Activated naive CD8-positive, alpha-beta T cell treated with anti-CD3 and anti-CD28 coated beads, Interleukin-2, amount 50 U/mL, for 24 hours (primary cell): ENCODE data around the gene NCOR2.

ENCODE experiments used
- ATAC-seq: fragments of 150-1000 bp; cut with Tn5 transposase; one replicate; pipeline ENCODE4 v1.10.0; 2021
- DNase-seq: peaks from one replicate; pipeline ENCODE4 v3.0.0; 2021
- H3K27ac Mint-ChIP-seq: one replicate; pipeline ENCODE4 v1.8.0; 2021; ENCODE audit warnings: mild to moderate bottlenecking, mixed read lengths
- H3K27me3 Mint-ChIP-seq: one replicate; pipeline ENCODE4 v1.8.0; 2021; ENCODE audit warnings: mixed read lengths
- H3K36me3 Mint-ChIP-seq: one replicate; pipeline ENCODE4 v1.8.0; 2021; ENCODE audit warnings: low read depth, mixed read lengths
- H3K4me1 Mint-ChIP-seq: one replicate; pipeline ENCODE4 v1.8.0; 2021; ENCODE audit warnings: mixed read lengths
- H3K4me3 Mint-ChIP-seq: one replicate; pipeline ENCODE4 v1.8.0; 2021; ENCODE audit warnings: mild to moderate bottlenecking, moderate library complexity, mixed read lengths
- H3K9me3 Mint-ChIP-seq: one replicate; pipeline ENCODE4 v1.8.0; 2021; ENCODE audit warnings: mixed read lengths

Gene NCOR2

DNA sequence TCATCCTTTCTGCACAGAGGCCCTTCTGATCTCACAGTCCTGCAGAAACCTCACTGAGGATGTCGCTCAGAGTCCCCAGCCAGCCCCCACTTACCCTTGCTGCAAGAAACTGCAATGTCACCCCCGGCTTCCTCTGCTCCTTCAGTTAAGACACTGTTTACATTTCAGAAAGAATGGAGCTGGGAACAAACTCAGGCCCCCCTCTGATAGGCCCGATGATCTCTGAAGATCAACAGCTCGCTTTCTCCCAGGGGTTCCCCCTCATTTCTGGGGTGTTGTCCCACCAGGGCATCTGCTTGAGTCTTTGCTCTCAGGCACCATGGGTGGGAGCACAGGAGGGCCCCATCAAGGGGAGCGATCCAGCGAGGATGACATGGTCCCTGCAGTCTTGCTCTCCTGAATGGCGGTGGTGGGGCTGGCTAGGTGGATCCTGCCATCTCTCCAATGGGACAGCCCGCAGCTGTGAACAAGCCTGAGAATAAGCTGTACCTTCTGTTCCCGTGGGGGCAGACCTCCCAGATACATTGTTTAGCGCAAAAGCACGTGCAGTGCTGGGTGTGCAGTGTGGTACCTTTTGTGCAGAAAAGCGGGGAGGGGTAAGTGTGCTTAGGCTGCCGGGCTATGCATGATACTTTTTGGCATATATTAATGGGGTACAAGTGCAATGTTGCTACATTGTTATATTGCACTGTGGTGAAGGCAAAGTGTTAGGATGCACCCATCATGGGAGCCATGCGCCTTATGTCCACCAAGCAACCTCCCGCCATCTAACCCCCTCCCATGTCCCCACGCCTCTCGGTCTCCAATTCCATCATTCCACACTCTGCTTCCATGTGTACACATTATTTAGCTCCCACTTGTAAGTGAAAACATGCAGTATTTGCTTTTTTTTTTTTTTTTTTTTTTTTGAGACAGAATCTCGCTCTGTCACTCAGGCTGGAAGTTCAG, 6.7 kb upstream of the NCOR2 start:
- Mint-ChIP-seq H3K9me3 (no peaks in the 10 kb centered on the region), H3K27ac (no peak overlapping the region), H3K4me3 (no peak overlapping the region), H3K4me1 (no peaks in the 10 kb centered on the region), H3K36me3 (no peaks in the 10 kb centered on the region), H3K27me3 (no peaks in the 10 kb centered on the region)
- ATAC-seq = no peak
- DNase-seq = no peak

DNA sequence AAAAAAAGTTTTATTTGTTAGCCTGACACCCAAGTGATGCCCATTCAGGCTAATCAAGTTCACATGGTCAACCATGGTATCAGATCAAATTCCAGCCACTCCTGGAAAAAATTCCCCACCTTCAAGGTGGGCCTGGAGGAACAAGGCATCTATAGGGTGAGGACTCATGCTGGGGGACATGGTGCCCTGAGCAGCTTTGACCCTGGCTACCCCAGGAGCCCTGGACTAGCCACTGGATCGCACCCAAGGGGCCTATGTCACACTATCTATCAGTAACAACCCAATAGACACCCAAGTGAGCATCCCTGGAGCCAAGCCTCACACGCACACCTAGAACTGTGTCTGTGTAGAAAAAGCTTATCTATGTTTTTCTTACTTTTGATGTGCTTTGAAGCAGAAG, 4.1 kb upstream of the NCOR2 start:
- ATAC-seq = no peak
- no peaks in the 10 kb centered on the region for H3K9me3 Mint-ChIP-seq
- no peak overlapping the region for H3K4me3 Mint-ChIP-seq
- no peaks in the 10 kb centered on the region for H3K27me3 Mint-ChIP-seq
- peaks cover 8% of the 10 kb centered on the region for H3K4me1 Mint-ChIP-seq
- no peak for DNase-seq
- no peaks in the 10 kb centered on the region for H3K36me3 Mint-ChIP-seq
- H3K27ac Mint-ChIP-seq = no peak overlapping the region

DNA sequence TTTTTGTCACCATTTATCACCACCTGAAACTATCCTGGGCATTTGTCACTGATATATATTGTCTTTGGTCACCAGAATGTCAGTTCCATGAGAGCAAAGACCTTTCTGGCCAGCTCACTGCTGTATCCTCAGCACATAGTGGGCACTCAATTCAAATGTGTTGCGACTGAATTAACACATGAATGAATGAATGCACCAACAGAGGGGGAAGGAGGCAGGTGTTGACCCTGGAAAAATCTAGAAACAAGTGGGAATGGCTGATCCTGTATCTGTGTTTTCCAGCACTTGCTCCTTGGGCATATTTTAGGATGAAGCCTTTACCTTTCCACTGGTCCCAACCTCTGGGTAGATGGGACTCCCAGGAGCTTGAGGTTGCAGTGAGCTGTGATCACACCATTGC, 3.4 kb upstream of the NCOR2 start:
- H3K9me3 Mint-ChIP-seq = no peaks in the 10 kb centered on the region
- H3K36me3 Mint-ChIP-seq = no peaks in the 10 kb centered on the region
- H3K27me3 Mint-ChIP-seq = no peaks in the 10 kb centered on the region
- DNase-seq (no peak), ATAC-seq (no peak)
- H3K27ac Mint-ChIP-seq = no peak overlapping the region
- peaks cover 8% of the 10 kb centered on the region for H3K4me1 Mint-ChIP-seq
- H3K4me3 Mint-ChIP-seq = no peak overlapping the region

DNA sequence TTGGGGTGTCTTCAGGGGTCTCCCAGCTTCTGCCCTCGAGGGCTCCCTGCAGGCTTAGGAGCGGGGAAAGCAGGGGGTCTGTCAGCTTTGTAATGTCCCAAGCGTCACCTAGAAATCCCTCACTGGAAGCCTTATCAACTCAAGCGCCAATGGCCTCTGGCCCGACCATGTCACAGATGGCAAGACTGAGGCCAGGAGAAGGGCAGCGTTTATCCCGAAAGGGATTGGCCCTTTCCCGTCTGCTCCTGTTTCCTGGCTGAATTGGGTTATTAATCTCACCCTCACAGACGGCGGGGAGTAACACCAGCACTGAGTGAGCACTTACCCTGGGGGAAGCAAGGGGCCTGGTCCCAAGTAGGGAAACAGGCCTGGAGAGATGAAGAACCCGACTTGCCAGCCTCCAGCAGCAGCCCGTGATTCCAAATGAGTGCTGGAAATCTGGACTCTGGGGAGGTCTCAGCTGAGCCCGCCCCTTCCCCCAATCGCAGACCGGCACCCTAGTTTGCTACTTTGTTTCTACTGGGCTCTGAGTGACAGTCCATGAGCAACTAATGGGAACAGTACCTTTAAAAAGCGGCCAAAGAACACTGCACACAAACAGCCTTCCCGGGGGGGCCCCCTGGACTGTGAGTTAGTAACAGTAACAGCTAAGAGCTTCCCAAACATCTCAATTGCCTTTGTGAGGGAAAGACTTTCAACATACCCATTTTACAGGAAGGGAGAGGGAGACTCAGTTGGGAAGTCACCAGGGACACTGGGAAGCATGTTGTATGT, 2.1 kb upstream of the NCOR2 start:
- H3K27ac Mint-ChIP-seq = no peak overlapping the region
- peaks cover 18% of the 10 kb centered on the region for H3K4me1 Mint-ChIP-seq
- no peaks in the 10 kb centered on the region for H3K27me3 Mint-ChIP-seq
- H3K4me3 Mint-ChIP-seq = no peak overlapping the region
- no peaks in the 10 kb centered on the region for H3K9me3 Mint-ChIP-seq
- DNase-seq (no peak), ATAC-seq (no peak)
- no peaks in the 10 kb centered on the region for H3K36me3 Mint-ChIP-seq

DNA sequence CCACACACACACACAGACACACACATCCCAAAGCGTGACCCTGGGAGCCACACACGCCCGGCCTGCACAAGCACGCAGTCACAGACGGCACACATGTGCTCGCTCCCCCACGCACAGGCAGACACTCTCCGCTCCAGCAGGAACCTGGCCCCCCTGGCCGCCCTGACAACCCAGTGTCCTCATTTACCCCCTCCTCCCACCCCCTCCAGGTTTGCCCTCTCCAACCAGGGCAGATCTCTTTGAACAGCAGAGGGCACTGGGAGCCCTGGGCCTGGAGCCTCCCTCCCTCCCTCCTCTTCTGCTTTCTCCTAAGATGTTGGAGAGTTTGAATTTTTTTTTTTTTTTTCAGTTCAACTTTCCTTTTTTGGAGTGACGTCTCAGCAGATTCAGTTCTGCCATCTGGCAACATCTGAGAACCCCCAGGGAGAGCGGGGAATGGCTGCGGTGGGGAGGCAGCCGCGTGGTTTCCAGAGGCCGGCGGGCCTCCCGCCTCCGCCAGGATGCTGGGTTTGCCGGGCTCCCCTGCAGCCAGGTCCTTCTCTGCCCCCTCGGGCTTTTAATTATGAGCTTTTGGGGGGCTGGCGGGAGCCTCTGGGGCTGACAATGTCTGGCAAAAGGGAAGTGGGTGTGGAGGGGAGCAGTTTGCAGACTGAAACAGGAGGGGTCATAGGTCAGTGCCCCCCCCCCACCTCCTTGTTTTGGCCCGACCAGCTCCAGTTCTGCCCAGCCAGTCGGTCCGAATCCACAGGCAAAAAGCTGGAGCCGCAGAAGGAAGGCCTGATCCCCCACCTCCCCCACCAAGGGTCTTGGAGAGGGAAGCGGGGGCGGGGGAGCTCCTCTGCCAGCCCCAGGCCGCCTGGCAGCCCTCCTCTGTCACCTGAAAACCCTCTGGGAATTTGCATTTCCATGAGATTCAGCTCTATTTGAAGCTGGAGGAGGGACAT, 1.3 kb upstream of the NCOR2 start:
- Mint-ChIP-seq H3K36me3 (no peaks in the 10 kb centered on the region), H3K4me3 (peak overlapping the region; percentile 77), H3K27me3 (no peaks in the 10 kb centered on the region), H3K4me1 (peaks cover 25% of the 10 kb centered on the region), H3K9me3 (no peaks in the 10 kb centered on the region), H3K27ac (peak overlapping the region; percentile 83)
- peak; percentile 8 for ATAC-seq
- DNase-seq = peak; percentile 54

DNA sequence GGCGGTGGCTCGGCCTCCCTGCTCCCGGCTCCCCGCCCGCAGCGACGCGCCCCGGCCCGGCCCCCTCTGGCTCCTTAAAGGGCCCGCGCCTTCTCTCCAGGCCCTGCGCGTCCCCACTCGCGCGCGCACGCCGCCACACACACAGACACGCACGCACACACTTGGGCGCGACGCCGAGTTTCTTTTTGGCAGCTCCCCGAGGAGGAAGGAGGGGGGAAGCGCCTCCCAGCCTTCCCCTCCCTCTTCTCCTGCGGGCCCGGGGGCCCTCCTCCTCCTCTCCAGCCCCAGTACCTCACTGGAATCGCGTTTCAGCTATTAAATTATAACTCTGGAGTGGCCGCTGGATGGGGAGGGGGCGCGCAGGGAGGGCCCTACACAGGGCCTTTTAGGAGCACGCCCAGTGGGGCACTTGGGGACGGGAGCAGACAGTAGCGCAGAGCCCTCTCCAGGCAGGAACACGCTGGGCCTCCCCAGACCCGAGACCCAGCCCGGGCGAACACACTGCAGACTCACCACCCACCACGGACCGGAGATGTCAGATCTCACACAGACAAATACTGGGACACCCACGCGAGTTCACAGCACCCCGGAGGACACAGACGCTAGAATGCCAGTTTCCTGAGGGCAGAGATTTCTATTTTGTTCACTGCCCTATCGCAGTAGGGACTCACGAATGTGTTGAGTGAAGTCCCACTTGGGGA, 411 bp upstream of the NCOR2 start:
- H3K4me1 Mint-ChIP-seq = peaks cover 32% of the 10 kb centered on the region
- DNase-seq = peak; percentile 82
- no peaks in the 10 kb centered on the region for H3K27me3 Mint-ChIP-seq
- peak overlapping the region; percentile 83 for H3K27ac Mint-ChIP-seq
- no peaks in the 10 kb centered on the region for H3K9me3 Mint-ChIP-seq
- ATAC-seq = peak; percentile 64
- peak overlapping the region; percentile 77 for H3K4me3 Mint-ChIP-seq
- no peaks in the 10 kb centered on the region for H3K36me3 Mint-ChIP-seq

DNA sequence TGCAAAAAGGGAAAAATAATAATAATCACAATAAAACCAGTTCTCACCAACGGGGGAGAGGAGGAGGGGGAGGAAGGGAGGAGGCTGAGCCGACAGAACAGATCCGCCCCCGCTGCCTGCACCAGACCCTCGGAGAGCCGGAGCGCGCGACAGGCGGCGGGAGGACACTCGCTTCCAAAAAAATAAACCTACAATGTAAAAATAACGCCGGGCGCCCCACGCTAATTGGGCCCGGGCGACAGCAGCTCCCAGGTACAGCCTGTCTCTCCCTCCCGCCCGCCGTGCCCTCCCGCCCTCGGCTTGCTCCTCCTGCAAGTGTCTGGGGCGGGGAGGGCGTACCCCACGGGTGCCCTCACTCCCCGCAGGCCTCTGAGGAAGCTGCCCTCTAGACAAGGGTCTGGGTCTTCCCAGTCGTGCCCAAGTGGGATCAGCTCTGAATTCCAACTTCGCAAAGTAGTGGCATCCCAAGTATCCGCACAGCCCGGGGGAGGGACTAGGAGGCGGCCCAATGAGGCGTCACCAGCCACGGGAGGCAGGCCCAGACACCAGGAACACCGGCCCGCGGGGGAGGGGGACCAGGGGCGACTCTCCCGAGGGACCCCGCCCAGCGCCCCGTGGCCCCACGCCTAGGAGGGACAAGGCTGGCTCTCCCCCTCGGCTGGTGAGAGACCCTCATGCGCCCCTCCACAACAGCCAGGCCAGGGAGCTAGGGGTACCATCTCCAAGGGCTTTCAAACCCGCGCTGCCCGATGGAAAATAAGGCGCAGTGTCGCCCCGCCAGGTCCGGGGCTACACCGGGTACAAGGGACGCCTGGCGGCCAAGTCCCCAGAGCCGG, 1.0 kb downstream of the NCOR2 start:
- no peaks in the 10 kb centered on the region for H3K36me3 Mint-ChIP-seq
- H3K4me1 Mint-ChIP-seq = peaks cover 38% of the 10 kb centered on the region
- H3K27ac Mint-ChIP-seq = peak overlapping the region; percentile 77
- H3K9me3 Mint-ChIP-seq = no peaks in the 10 kb centered on the region
- peak overlapping the region; percentile 91 for H3K4me3 Mint-ChIP-seq
- DNase-seq = peak; percentile 76
- peak; percentile 62 for ATAC-seq
- H3K27me3 Mint-ChIP-seq = no peaks in the 10 kb centered on the region

DNA sequence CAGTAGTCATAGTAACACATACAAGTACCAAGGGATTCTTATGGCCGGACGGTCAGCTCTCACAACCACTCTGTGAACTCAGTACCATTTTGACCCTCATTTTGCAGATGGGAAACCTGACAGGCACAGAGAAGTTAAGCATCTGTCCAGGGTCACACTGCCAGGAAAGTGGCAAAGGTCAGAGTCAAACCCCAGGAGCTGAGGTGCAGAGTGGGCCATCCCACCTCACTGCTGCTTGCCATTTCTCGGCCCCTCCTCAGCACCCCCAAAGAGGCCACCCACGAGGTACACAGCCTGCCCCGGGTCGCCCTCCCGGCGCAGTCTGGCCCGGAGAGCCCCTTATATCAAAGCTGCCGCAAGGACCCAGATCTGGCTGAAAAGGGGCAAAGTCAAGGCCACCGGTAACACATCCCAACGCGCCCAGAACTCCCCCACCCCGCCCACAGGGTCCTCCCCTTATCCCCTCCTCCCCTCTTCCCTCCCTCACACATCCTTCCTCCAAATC, 1.7 kb downstream of the NCOR2 start:
- Mint-ChIP-seq H3K27ac (peak overlapping the region; percentile 77), H3K4me1 (peaks cover 41% of the 10 kb centered on the region), H3K9me3 (no peaks in the 10 kb centered on the region)

DNA sequence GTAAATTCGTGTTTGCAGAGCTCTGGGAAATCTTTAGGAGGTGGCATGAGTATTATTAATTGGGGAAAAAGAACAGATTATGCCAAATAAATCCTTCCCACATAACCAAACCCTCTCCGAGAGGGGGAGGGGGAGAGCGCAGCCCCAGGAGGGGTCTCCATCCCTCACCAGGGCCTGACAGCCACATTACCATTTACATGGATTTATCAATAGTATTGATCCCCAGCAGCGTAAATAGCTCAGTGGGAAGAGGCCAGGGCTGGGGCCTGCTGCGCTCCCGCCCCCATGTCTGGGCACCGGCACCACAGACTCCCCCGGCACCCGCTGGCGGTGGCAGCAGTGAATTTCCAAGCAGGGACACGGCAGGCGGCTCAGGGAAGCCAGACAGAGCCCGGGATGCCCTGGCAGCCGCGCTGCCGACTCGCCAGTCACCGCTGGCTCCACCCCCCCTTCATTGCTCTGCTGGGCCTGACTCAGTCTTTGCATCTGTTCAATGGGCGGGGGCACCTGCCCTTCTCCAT, 2.4 kb downstream of the NCOR2 start:
- no peaks in the 10 kb centered on the region for H3K27me3 Mint-ChIP-seq
- H3K36me3 Mint-ChIP-seq = no peaks in the 10 kb centered on the region
- no peak for ATAC-seq
- H3K4me3 Mint-ChIP-seq = peak overlapping the region; percentile 91
- DNase-seq = no peak
- no peak overlapping the region for H3K27ac Mint-ChIP-seq
- no peaks in the 10 kb centered on the region for H3K9me3 Mint-ChIP-seq
- peaks cover 41% of the 10 kb centered on the region for H3K4me1 Mint-ChIP-seq

More for the DNA sequence above, 1.7 kb downstream of the NCOR2 start:
- DNase-seq (no peak), ATAC-seq (no peak)
- Mint-ChIP-seq H3K4me3 (peak overlapping the region; percentile 91), H3K27me3 (no peaks in the 10 kb centered on the region), H3K36me3 (no peaks in the 10 kb centered on the region)

DNA sequence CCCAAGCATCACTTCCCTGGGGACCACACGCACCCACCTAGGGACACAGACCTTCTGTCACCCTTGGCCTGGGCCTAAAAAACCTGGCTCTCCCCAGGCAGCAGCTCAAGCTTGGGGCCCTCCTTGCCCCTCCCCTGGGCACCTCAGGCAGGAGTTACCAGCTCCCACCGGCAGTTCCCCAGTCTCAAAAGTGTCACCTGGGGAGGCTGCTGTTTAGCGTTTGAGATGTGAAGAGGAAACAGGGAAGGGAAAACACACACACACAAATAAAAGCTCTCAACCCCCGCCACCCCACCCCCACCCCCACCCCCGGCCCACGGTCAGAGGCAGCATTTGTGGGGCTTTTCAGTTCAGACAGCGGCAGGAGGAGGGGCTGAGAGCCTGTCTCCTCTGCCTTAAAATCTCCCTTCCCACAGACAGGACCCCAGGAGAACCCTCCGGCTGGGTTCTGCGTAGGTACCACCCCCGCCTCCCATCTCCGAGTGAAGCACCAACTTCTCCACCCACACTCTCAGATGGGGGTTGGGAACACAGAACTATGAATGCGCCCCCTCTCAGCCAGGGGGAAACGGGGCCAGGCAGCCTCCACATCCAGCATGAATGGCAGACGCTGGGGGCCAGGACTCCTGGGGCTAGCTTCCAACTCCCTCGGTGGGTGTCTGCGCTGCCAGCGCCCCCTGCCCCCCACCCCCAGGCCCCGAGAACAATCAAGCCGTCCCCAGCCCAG, 3.0 kb downstream of the NCOR2 start:
- Mint-ChIP-seq H3K4me3 (no peak overlapping the region), H3K36me3 (peaks cover 2% of the 10 kb centered on the region), H3K9me3 (no peaks in the 10 kb centered on the region), H3K27ac (no peak overlapping the region), H3K27me3 (no peaks in the 10 kb centered on the region), H3K4me1 (peaks cover 41% of the 10 kb centered on the region)
- ATAC-seq = no peak
- DNase-seq = no peak

DNA sequence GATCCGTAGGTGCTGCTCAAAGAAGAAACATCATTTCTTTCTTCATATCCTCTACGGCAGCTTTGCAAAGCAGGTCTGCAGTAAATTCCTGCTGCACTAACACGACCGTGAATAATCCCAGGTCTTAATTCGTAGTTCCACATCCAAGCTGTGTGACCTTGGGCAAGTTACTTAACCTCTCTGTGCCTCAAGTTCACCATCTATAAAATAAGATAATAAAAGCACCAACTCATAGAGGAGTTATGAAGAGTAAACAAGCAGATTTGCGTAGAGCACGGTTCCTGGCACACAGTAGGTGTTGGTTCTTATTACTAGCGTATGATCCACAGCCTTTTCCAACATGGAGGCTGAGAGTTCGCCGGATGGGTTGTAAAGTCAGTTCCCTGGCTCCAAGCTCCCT, 3.6 kb downstream of the NCOR2 start:
- no peaks in the 10 kb centered on the region for H3K27me3 Mint-ChIP-seq
- peaks cover 40% of the 10 kb centered on the region for H3K4me1 Mint-ChIP-seq

DNA sequence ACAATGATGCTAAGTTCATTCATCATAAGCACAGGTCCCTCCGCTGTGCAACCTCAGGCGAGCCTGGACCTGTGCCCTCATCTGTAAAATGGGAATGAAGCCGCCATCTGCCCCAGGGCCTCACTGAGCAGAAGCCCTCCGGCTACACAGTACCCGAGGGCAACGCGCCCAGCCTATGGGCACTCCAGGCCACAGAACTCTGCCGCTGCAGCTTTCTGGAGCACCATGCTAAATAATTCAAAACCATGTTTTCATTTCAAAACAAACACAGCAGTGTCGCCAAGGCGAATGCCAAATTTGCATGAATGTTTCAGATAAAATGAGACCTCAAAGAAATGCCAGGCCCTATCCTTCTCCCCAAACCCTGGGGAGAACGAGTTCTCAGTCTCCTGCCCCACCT, 4.0 kb downstream of the NCOR2 start:
- H3K27me3 Mint-ChIP-seq = no peaks in the 10 kb centered on the region
- H3K27ac Mint-ChIP-seq = no peak overlapping the region
- H3K36me3 Mint-ChIP-seq = peaks cover 2% of the 10 kb centered on the region
- no peak overlapping the region for H3K4me3 Mint-ChIP-seq
- H3K4me1 Mint-ChIP-seq = peaks cover 37% of the 10 kb centered on the region
- DNase-seq (no peak), ATAC-seq (no peak)
- H3K9me3 Mint-ChIP-seq = no peaks in the 10 kb centered on the region

More for the DNA sequence above, 3.6 kb downstream of the NCOR2 start:
- Mint-ChIP-seq H3K27ac (no peak overlapping the region), H3K9me3 (no peaks in the 10 kb centered on the region), H3K4me3 (no peak overlapping the region), H3K36me3 (peaks cover 2% of the 10 kb centered on the region)
- DNase-seq (no peak), ATAC-seq (no peak)
